HCT116 (cell line): Measurements from ENCODE around the gene GAS2L2. TPM values are rescaled to one million over a fixed set of nuclear protein-coding genes. Genes with fewer than 3 reads are reported as not detected.

Experiments used
- ATAC-seq: fragments of 200-7000 bp; cut with Tn5 transposase; 2 replicates; pipeline ENCODE4 v1.9.1; 2020; ENCODE audit warnings: mild to moderate bottlenecking, moderate library complexity
- BruUV-seq: library from RNA; stranded (reverse); fragments of 400-500 nt; replicated peaks from 2 replicates; lab custom pipeline; 2021; lab: Mats Ljungman, UMichigan
- CTCF ChIA-PET: fragments of 300-600 bp; sonication (Branson Sonifier 250); formaldehyde crosslinking; loops from one replicate; lab custom pipeline; 2021; ENCODE audit warnings: antibody characterized with exemption; lab: Charles Lee
- POLR2A ChIA-PET: fragments of 300-600, 350-600 bp; sonication (Branson Sonifier 250); formaldehyde crosslinking; loops from one replicate; lab custom pipeline; 2021; ENCODE audit warnings: antibody characterized with exemption; lab: Charles Lee
- RAD21 ChIA-PET, 2 experiments: fragments of 300-600 bp; sonication (Branson Sonifier 250); formaldehyde crosslinking; loops; one replicate each; lab custom pipeline; 2023; ENCODE audit warnings: low total read pairs in 2 of 2; ENCODE audit not compliant: uncharacterized antibody in 2 of 2, unreplicated experiment in 2 of 2, low non-redundant PET in 1 of 2; lab: Charles Lee
- DNase-seq: peaks from one replicate; pipeline ENCODE4 v3.0.0-alpha.2; 2010; ENCODE audit warnings: low read depth, low spot score
- H2AFZ ChIP-seq: fragments of 200-600 bp; shearing (Covaris generic), sonication (generic); 2 replicates; pipeline ENCODE4 v1.6.1; 2017; ENCODE audit warnings: low read depth, mixed run types, mixed read lengths, antibody characterized with exemption, low read length; ENCODE audit not compliant: poor library complexity, severe bottlenecking
- H3K27ac ChIP-seq: 2 replicates; pipeline ENCODE4 v1.5.1; 2012; ENCODE audit warnings: low read depth, low read length
- H3K27me3 ChIP-seq: fragments of 200-600 bp; sonication (generic); 2 replicates; pipeline ENCODE4 v1.6.1; 2016; ENCODE audit warnings: mixed run types, low read length, mixed read lengths; ENCODE audit not compliant: insufficient read depth
- H3K36me3 ChIP-seq, 2 experiments: fragments of 200-500 bp in 1 of 2; fragments of 200-600 bp in 1 of 2; sonication (Bioruptor generic) in 1 of 2; sonication (generic) in 1 of 2; 2 replicates each; pipeline versions ENCODE4 v1.5.1 to v1.6.1; 2014 to 2016; ENCODE audit warnings: low read length in 2 of 2, inconsistent platforms in 1 of 2, mixed read lengths in 1 of 2, mixed run types in 1 of 2; ENCODE audit not compliant: insufficient read depth in 2 of 2, control insufficient read depth in 1 of 2
- H3K4me1 ChIP-seq, 2 experiments: fragments of 200-600 bp in 1 of 2; sonication (generic) in 1 of 2; 2 replicates each; pipeline versions ENCODE4 v1.5.1 to v1.6.1; 2012 to 2017; ENCODE audit warnings: low read length in 2 of 2, inconsistent platforms in 1 of 2, mild to moderate bottlenecking in 1 of 2, mixed read lengths in 1 of 2, mixed run types in 1 of 2, moderate library complexity in 1 of 2; ENCODE audit not compliant: insufficient read depth in 2 of 2, control insufficient read depth in 1 of 2
- H3K4me2 ChIP-seq: fragments of 200-600 bp; sonication (generic); 2 replicates; pipeline ENCODE4 v1.6.1; 2017; ENCODE audit warnings: mixed run types, low read length, mixed read lengths
- H3K4me3 ChIP-seq, 2 experiments: fragments of 200-600 bp in 1 of 2; sonication (generic) in 1 of 2; replicated peaks in 1 of 2; 2 replicates each; pipeline ENCODE4 v1.5.1; 2011 to 2016; ENCODE audit warnings: low read length in 2 of 2, control low read depth in 1 of 2, low read depth in 1 of 2, mild to moderate bottlenecking in 1 of 2, mixed read lengths in 1 of 2, mixed run types in 1 of 2
- H3K79me2 ChIP-seq: fragments of 200-600 bp; sonication (generic); 2 replicates; pipeline ENCODE4 v1.6.1; 2017; ENCODE audit warnings: mild to moderate bottlenecking, mixed run types, low read length, moderate library complexity, mixed read lengths; ENCODE audit not compliant: insufficient read depth
- H3K9ac ChIP-seq: fragments of 200-600 bp; sonication (generic); 2 replicates; pipeline ENCODE4 v1.6.1; 2016; ENCODE audit warnings: low read length, mixed read lengths
- H3K9me2 ChIP-seq: fragments of 200-600 bp; sonication (generic), shearing (Covaris generic); 2 replicates; pipeline ENCODE4 v1.6.1; 2017; ENCODE audit warnings: mixed run types, mild to moderate bottlenecking, moderate library complexity; ENCODE audit not compliant: insufficient read depth
- H3K9me3 ChIP-seq, 2 experiments: fragments of 200-500 bp in 1 of 2; fragments of 200-600 bp in 1 of 2; sonication (Bioruptor generic) in 1 of 2; sonication (generic) in 1 of 2; 2 replicates each; pipeline ENCODE4 v1.6.1; 2014 to 2017; ENCODE audit warnings: low read length in 2 of 2, mixed read lengths in 2 of 2, inconsistent platforms in 1 of 2, low read depth in 1 of 2, mild to moderate bottlenecking in 1 of 2, mixed run types in 1 of 2, moderate library complexity in 1 of 2; ENCODE audit not compliant: control insufficient read depth in 1 of 2, insufficient read depth in 1 of 2
- H4K20me1 ChIP-seq: fragments of 200-600 bp; sonication (generic), shearing (Covaris generic); 2 replicates; pipeline ENCODE4 v1.6.1; 2017; ENCODE audit warnings: mixed run types, mild to moderate bottlenecking, moderate library complexity; ENCODE audit not compliant: insufficient read depth
- CBX3 ChIP-seq: IDR thresholded peaks from 2 replicates; pipeline ENCODE4 v1.6.1; 2012; ENCODE audit warnings: low read depth
- EGR1 ChIP-seq: IDR thresholded peaks from 2 replicates; pipeline ENCODE4 v1.6.1; 2012; ENCODE audit warnings: low read depth
- POLR2AphosphoS5 ChIP-seq: IDR thresholded peaks from 2 replicates; pipeline ENCODE4 v1.6.1; 2011; ENCODE audit warnings: mild to moderate bottlenecking, low read depth, low read length, moderate library complexity
- YY1 ChIP-seq: IDR thresholded peaks from 2 replicates; pipeline ENCODE4 v1.6.1; 2011; ENCODE audit warnings: low read length, low read depth, moderate library complexity, mild to moderate bottlenecking; ENCODE audit not compliant: insufficient replicate concordance; ENCODE audit errors: extremely low read depth
- intact Hi-C: fragments of 100-400 bp; cut with micrococcal nuclease; formaldehyde crosslinking; loops from 2 replicates; pipeline ENCODE4 v1.10.0; 2022
- total RNA-seq: library from RNA; stranded (reverse); gene quantifications from one replicate; pipeline ENCODE4 v1.2.1, GENCODE V29; 2021; ENCODE audit not compliant: unreplicated experiment
- TF ChIP-seq, protein P1 (sequence below): IDR thresholded peaks from 2 replicates; pipeline ENCODE4 v1.6.1; 2012
- TF ChIP-seq, protein P2 (sequence below): IDR thresholded peaks from 2 replicates; pipeline ENCODE4 v1.6.1; 2011; ENCODE audit warnings: mild to moderate bottlenecking, low read length, moderate library complexity; ENCODE audit not compliant: insufficient replicate concordance; ENCODE audit errors: extremely low read depth
- TF ChIP-seq, protein P3 (sequence below), 3 experiments: fragments of 200-600 bp in 1 of 3; sonication (generic) in 1 of 3; IDR thresholded peaks in 2 of 3; conservative IDR thresholded peaks in 1 of 3; 2 replicates each; pipeline ENCODE4 v1.5.1; 2012 to 2017; ENCODE audit warnings: low read depth in 2 of 3, low read length in 2 of 3, antibody characterized with exemption in 1 of 3, borderline replicate concordance in 1 of 3, control low read depth in 1 of 3, mild to moderate bottlenecking in 1 of 3, mixed read lengths in 1 of 3, mixed run types in 1 of 3, moderate library complexity in 1 of 3; ENCODE audit not compliant: insufficient read depth in 1 of 3

GAS2L2 gene
- total RNA-seq, 1 experiment from 2014 or later = not detected

DNA sequence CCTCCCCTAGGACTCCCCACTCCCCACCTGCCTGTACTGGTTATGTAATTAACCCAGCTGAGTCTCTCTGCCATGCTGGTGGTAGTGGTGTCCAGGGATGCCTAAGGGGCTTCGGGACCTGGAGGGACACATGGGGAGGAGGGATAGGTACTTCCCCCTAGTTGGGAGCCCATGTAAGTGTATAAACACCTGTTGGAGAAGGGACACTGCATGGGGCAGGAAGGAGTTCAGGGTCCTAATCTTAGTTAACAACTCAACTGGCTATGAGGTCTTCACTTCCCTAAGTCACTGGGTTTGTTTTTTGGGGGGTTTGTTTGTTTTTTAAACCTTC is 20.3 kb downstream of the GAS2L2 start:
- TF ChIP-seq YY1 = no peak
- TF ChIP-seq, protein P1, sequence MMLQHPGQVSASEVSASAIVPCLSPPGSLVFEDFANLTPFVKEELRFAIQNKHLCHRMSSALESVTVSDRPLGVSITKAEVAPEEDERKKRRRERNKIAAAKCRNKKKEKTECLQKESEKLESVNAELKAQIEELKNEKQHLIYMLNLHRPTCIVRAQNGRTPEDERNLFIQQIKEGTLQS = no peak
- TF ChIP-seq POLR2AphosphoS5 = no peak
- TF ChIP-seq CBX3 = no peak
- TF ChIP-seq, protein P2, sequence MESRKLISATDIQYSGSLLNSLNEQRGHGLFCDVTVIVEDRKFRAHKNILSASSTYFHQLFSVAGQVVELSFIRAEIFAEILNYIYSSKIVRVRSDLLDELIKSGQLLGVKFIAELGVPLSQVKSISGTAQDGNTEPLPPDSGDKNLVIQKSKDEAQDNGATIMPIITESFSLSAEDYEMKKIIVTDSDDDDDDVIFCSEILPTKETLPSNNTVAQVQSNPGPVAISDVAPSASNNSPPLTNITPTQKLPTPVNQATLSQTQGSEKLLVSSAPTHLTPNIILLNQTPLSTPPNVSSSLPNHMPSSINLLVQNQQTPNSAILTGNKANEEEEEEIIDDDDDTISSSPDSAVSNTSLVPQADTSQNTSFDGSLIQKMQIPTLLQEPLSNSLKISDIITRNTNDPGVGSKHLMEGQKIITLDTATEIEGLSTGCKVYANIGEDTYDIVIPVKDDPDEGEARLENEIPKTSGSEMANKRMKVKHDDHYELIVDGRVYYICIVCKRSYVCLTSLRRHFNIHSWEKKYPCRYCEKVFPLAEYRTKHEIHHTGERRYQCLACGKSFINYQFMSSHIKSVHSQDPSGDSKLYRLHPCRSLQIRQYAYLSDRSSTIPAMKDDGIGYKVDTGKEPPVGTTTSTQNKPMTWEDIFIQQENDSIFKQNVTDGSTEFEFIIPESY = no peak
- TF ChIP-seq EGR1 = no peak
- TF ChIP-seq, protein P3, sequence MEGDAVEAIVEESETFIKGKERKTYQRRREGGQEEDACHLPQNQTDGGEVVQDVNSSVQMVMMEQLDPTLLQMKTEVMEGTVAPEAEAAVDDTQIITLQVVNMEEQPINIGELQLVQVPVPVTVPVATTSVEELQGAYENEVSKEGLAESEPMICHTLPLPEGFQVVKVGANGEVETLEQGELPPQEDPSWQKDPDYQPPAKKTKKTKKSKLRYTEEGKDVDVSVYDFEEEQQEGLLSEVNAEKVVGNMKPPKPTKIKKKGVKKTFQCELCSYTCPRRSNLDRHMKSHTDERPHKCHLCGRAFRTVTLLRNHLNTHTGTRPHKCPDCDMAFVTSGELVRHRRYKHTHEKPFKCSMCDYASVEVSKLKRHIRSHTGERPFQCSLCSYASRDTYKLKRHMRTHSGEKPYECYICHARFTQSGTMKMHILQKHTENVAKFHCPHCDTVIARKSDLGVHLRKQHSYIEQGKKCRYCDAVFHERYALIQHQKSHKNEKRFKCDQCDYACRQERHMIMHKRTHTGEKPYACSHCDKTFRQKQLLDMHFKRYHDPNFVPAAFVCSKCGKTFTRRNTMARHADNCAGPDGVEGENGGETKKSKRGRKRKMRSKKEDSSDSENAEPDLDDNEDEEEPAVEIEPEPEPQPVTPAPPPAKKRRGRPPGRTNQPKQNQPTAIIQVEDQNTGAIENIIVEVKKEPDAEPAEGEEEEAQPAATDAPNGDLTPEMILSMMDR (IDR thresholded peaks at IDR 0.05 in 2 of 3, conservative IDR thresholded peaks at IDR 0.05 in 1 of 3; ENCODE audit: borderline replicate concordance in 1 of 3, insufficient read depth in 1 of 3, low read depth in 2 of 3, low read length in 2 of 3) = no peak
- DNase-seq (no peak), ATAC-seq (no peak)
- ChIA-PET RAD21 (no interaction called here), CTCF (no interaction called here), POLR2A (no interaction called here)
- no peak overlapping the region for H3K4me3 ChIP-seq
- H3K36me3 ChIP-seq = no peaks in the 10 kb centered on the region
- H4K20me1 ChIP-seq = no peaks in the 10 kb centered on the region
- H3K9me3 ChIP-seq = no peaks in the 10 kb centered on the region
- H3K4me1 ChIP-seq = no peaks in the 10 kb centered on the region
- no peaks in the 10 kb centered on the region for H3K9me2 ChIP-seq
- H2AFZ ChIP-seq = no peak overlapping the region
- no peak overlapping the region for H3K27ac ChIP-seq
- H3K4me2 ChIP-seq = no peak overlapping the region
- intact Hi-C loops = no loop called here
- BruUV-seq = no TSS peak
- no peaks in the 10 kb centered on the region for H3K27me3 ChIP-seq
- H3K79me2 ChIP-seq = no peaks in the 10 kb centered on the region
- no peak overlapping the region for H3K9ac ChIP-seq
